ENCODE data around the gene APBB1IP.
"Not testable (repeated sequence)": the region's sequence is repeated elsewhere in the genome, so short reads cannot be mapped to it uniquely, and the experiment has no call there.

The APBB1IP gene

GRCh38 chr10:26441491-26442214 lies 3.5 kb downstream of the APBB1IP start:
- ATAC-seq, result peak; percentile 47 to 67

GRCh38 chr10:26445411-26446031 lies 7.4 kb downstream of the APBB1IP start:
- no peak for ATAC-seq

GRCh38 chr10:26446258-26446657 lies 8.1 kb downstream of the APBB1IP start:
- ATAC-seq, result peak in 1 of 2 donors; percentile 8

- no peak for ATAC-seq
Observed at GRCh38 chr10:26448292-26448691, 10.2 kb downstream of the APBB1IP start.

- peak; percentile 7 to 17 for ATAC-seq
Observed at GRCh38 chr10:26448706-26449435, 10.7 kb downstream of the APBB1IP start.

GRCh38 chr10:26449726-26450125 lies 11.6 kb downstream of the APBB1IP start:
- no peak for ATAC-seq

- no peak for ATAC-seq
Observed at GRCh38 chr10:26451903-26452302, 13.8 kb downstream of the APBB1IP start.

- no peak for ATAC-seq
Observed at GRCh38 chr10:26453850-26454249, 15.7 kb downstream of the APBB1IP start.

GRCh38 chr10:26454891-26455290 lies 16.8 kb downstream of the APBB1IP start:
- ATAC-seq, result no peak

GRCh38 chr10:26455567-26456315 lies 17.6 kb downstream of the APBB1IP start:
- ATAC-seq, result no peak

GRCh38 chr10:26457088-26457487 lies 18.9 kb downstream of the APBB1IP start:
- ATAC-seq, result no peak

- ATAC-seq, result no peak
Observed at GRCh38 chr10:26460736-26461135, 22.6 kb downstream of the APBB1IP start.

- no peak for ATAC-seq
Observed at GRCh38 chr10:26463986-26464385, 25.8 kb downstream of the APBB1IP start.

- ATAC-seq, result peak in 1 of 2 donors; percentile 28
Observed at GRCh38 chr10:26464632-26465280, 26.6 kb downstream of the APBB1IP start.

- ATAC-seq, result not testable (repeated sequence)
Observed at GRCh38 chr10:26466531-26466930, 28.4 kb downstream of the APBB1IP start.

GRCh38 chr10:26467639-26468038 lies 29.5 kb downstream of the APBB1IP start:
- peak; percentile 75 to 83 for ATAC-seq

GRCh38 chr10:26468291-26468690 lies 30.1 kb downstream of the APBB1IP start:
- ATAC-seq, result no peak

- peak in 1 of 2 donors; percentile 30 for ATAC-seq
Observed at GRCh38 chr10:26468700-26469099, 30.6 kb downstream of the APBB1IP start.

- no peak for ATAC-seq
Observed at GRCh38 chr10:26472492-26472778, 34.3 kb downstream of the APBB1IP start.

- no peak for ATAC-seq
Observed at GRCh38 chr10:26474026-26474425, 35.9 kb downstream of the APBB1IP start.

GRCh38 chr10:26474845-26475244 lies 36.7 kb downstream of the APBB1IP start:
- peak; percentile 68 for ATAC-seq

- peak in 1 of 2 donors; percentile 6 for ATAC-seq
Observed at GRCh38 chr10:26475386-26475785, 37.2 kb downstream of the APBB1IP start.

- ATAC-seq, result no peak
Observed at GRCh38 chr10:26477501-26477900, 39.4 kb downstream of the APBB1IP start.
